ENCODE results near the gene MYL9.

The MYL9 gene

GRCh38 chr20:36573103-36573797 is 31.9 kb downstream of the MYL9 start, which contains the start of gene TGIF2:
TSS of gene TGIF2 (plus strand) at chr20:36573597. CDS start at chr20:36578775, 5,178 bp downstream.
- TF ChIP-seq CEBPB (IDR thresholded peaks at IDR 0.05) (no peak), USF1 (IDR thresholded peaks at IDR 0.05) (no peak), ZBTB7A (IDR thresholded peaks at IDR 0.05; ENCODE audit: low read depth) (no peak), REST (IDR thresholded peaks at IDR 0.05; ENCODE audit: low read depth) (no peak), CREB1 (IDR thresholded peaks at IDR 0.05; ENCODE audit: low read depth) (0 out of 2 replicates have a peak, but pooled peaks have one; percentile 30), FOXM1 (IDR thresholded peaks at IDR 0.05; ENCODE audit: borderline replicate concordance, low read depth) (no peak), NFIC (IDR thresholded peaks at IDR 0.05) (no peak), EGR1 (IDR thresholded peaks at IDR 0.05) (no peak), TCF12 (IDR thresholded peaks at IDR 0.05; ENCODE audit: low read depth) (peak; percentile 20; the same call in 1 of the 2 replicates), MAX (IDR thresholded peaks at IDR 0.05) (peak; percentile 20), TEAD4 (IDR thresholded peaks at IDR 0.05) (peak; percentile 91), TAF1 (IDR thresholded peaks at IDR 0.05; ENCODE audit: low read depth) (peak; percentile 43; the same call in 1 of the 2 replicates), RAD21 (IDR thresholded peaks at IDR 0.05; ENCODE audit: low read depth) (no peak), YY1 (IDR thresholded peaks at IDR 0.05; ENCODE audit: low read depth) (no peak), EP300 (IDR thresholded peaks at IDR 0.05; ENCODE audit: borderline replicate concordance) (no peak; the same call in 1 of the 2 replicates)

GRCh38 chr20:36573798-36574365 is 32.6 kb downstream of the MYL9 start:
- no peak for TF ChIP-seq EP300 (IDR thresholded peaks at IDR 0.05; ENCODE audit: borderline replicate concordance)
- TF ChIP-seq FOXM1 (IDR thresholded peaks at IDR 0.05; ENCODE audit: borderline replicate concordance, low read depth), result peak; percentile 39
- TF ChIP-seq USF1 (IDR thresholded peaks at IDR 0.05), result no peak
- no peak for TF ChIP-seq EGR1 (IDR thresholded peaks at IDR 0.05)
- TF ChIP-seq RAD21 (IDR thresholded peaks at IDR 0.05; ENCODE audit: low read depth), result no peak
- no peak for TF ChIP-seq NFIC (IDR thresholded peaks at IDR 0.05)
- TF ChIP-seq ZBTB7A (IDR thresholded peaks at IDR 0.05; ENCODE audit: low read depth), result peak; percentile 91
- no peak for TF ChIP-seq CREB1 (IDR thresholded peaks at IDR 0.05; ENCODE audit: low read depth)
- TF ChIP-seq TCF12 (IDR thresholded peaks at IDR 0.05; ENCODE audit: low read depth), result no peak; the same call in 1 of the 2 replicates
- TF ChIP-seq MAX (IDR thresholded peaks at IDR 0.05), result no peak
- TF ChIP-seq TAF1 (IDR thresholded peaks at IDR 0.05; ENCODE audit: low read depth), result no peak
- no peak for TF ChIP-seq CEBPB (IDR thresholded peaks at IDR 0.05)
- TF ChIP-seq REST (IDR thresholded peaks at IDR 0.05; ENCODE audit: low read depth), result no peak
- no peak for TF ChIP-seq TEAD4 (IDR thresholded peaks at IDR 0.05)

GRCh38 chr20:36574366-36575135 is 33.2 kb downstream of the MYL9 start:
- peak; percentile 97 for TF ChIP-seq MAX (IDR thresholded peaks at IDR 0.05)
- TF ChIP-seq ZBTB7A (IDR thresholded peaks at IDR 0.05; ENCODE audit: low read depth), result 0 out of 2 replicates have a peak, but pooled peaks have one; percentile 29
- peak; percentile 30 for TF ChIP-seq TAF1 (IDR thresholded peaks at IDR 0.05; ENCODE audit: low read depth)
- TF ChIP-seq TEAD4 (IDR thresholded peaks at IDR 0.05), result peak; percentile 52
- TF ChIP-seq EP300 (IDR thresholded peaks at IDR 0.05; ENCODE audit: borderline replicate concordance), result no peak
- no peak for TF ChIP-seq USF1 (IDR thresholded peaks at IDR 0.05)
- TF ChIP-seq TCF12 (IDR thresholded peaks at IDR 0.05; ENCODE audit: low read depth), result peak; percentile 72; the same call in 1 of the 2 replicates

GRCh38 chr20:36576081-36576445 is 34.7 kb downstream of the MYL9 start:
- no peak for TF ChIP-seq ZBTB7A (IDR thresholded peaks at IDR 0.05; ENCODE audit: low read depth)
- TF ChIP-seq REST (IDR thresholded peaks at IDR 0.05; ENCODE audit: low read depth), result no peak
- TF ChIP-seq YY1 (IDR thresholded peaks at IDR 0.05; ENCODE audit: low read depth), result no peak
